Thyroid gland (tissue), 4 donors: ENCODE data around the gene GNB5. TPM values are rescaled to one million over a fixed set of nuclear protein-coding genes. Genes with fewer than 3 reads are reported as not detected.

Experiments used
- DNase-seq, 2 donors: peaks; one replicate each; pipeline ENCODE4 v3.0.0-alpha.2; 2019
- H3K27ac ChIP-seq, 3 donors: fragments of 200-600 bp; sonication (generic); 1 replicate in 2 of 3; 2 replicates in 1 of 3; pipeline ENCODE4 v1.5.1; 2016 to 2019; ENCODE audit warnings: mild to moderate bottlenecking in 1 of 3, moderate library complexity in 1 of 3
- H3K27me3 ChIP-seq: fragments of 200-600 bp; sonication (generic); one replicate; pipeline ENCODE4 v1.5.1; 2019
- H3K36me3 ChIP-seq, 2 donors: fragments of 200-600 bp; sonication (generic); one replicate each; pipeline ENCODE4 v1.5.1; 2016 to 2019
- H3K4me1 ChIP-seq, 2 donors: fragments of 200-600 bp; sonication (generic); one replicate each; pipeline ENCODE4 v1.5.1; 2017 to 2019
- H3K4me3 ChIP-seq, 3 donors: fragments of 200-600 bp; sonication (generic); replicated peaks in 1 of 3; 1 replicate in 2 of 3; 2 replicates in 1 of 3; pipeline ENCODE4 v1.5.1; 2016; ENCODE audit warnings: mild to moderate bottlenecking in 1 of 3
- H3K9me3 ChIP-seq: fragments of 200-600 bp; sonication (generic); one replicate; pipeline ENCODE4 v1.5.1; 2017
- POLR2A ChIP-seq, 2 donors: fragments of 450-650 bp; IDR thresholded peaks; one replicate each; pipeline ENCODE4 v1.6.1; 2017; ENCODE audit warnings: antibody characterized with exemption in 2 of 2, mild to moderate bottlenecking in 2 of 2, moderate library complexity in 1 of 2
- WGBS, 2 donors: methylation state at CpG; one replicate each; pipeline ENCODE4 v1.1.5; 2017; 5-methylcytosine and 5-hydroxymethylcytosine counted together
- intact Hi-C: fragments of 100-400 bp; cut with DNase I; formaldehyde crosslinking; loops from one replicate; pipeline ENCODE4 v1.15.1; 2023
- total RNA-seq, 4 donors: library from RNA; depleted of rRNA; stranded (reverse); fragments of >200 nt; gene quantifications; one replicate each; pipeline ENCODE4 v1.2.3, GENCODE V29; 2016
- TF ChIP-seq, protein P1 (sequence below), 6 experiments: fragments of 200-600 bp in 3 of 6; fragments of 450-650 bp in 3 of 6; sonication (generic) in 3 of 6; IDR thresholded peaks; one replicate each; pipeline ENCODE4 v1.5.1; 2016 to 2019; ENCODE audit warnings: antibody characterized with exemption in 6 of 6, mild to moderate bottlenecking in 2 of 6, inconsistent platforms in 1 of 6, moderate library complexity in 1 of 6

Gene GNB5
- total RNA-seq, 4 donors from 2014 or later = 49.6 to 62.1 (median 54.4) TPM

GRCh38 chr15:52080706-52081392 lies 110.3 kb downstream of the GNB5 start:
- Histone ChIP-seq H3K9me3 (no peaks in the 10 kb centered on the region), H3K27me3 (no peaks in the 10 kb centered on the region), H3K36me3 (no peaks in the 10 kb centered on the region), H3K27ac (no peak overlapping the region), H3K4me1 (peaks cover 0 to 19% of the 10 kb centered on the region in 2 donors), H3K4me3 (no peak overlapping the region)
- TF ChIP-seq POLR2A (IDR thresholded peaks at IDR 0.05) = no peak
- TF ChIP-seq, protein P1, sequence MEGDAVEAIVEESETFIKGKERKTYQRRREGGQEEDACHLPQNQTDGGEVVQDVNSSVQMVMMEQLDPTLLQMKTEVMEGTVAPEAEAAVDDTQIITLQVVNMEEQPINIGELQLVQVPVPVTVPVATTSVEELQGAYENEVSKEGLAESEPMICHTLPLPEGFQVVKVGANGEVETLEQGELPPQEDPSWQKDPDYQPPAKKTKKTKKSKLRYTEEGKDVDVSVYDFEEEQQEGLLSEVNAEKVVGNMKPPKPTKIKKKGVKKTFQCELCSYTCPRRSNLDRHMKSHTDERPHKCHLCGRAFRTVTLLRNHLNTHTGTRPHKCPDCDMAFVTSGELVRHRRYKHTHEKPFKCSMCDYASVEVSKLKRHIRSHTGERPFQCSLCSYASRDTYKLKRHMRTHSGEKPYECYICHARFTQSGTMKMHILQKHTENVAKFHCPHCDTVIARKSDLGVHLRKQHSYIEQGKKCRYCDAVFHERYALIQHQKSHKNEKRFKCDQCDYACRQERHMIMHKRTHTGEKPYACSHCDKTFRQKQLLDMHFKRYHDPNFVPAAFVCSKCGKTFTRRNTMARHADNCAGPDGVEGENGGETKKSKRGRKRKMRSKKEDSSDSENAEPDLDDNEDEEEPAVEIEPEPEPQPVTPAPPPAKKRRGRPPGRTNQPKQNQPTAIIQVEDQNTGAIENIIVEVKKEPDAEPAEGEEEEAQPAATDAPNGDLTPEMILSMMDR (IDR thresholded peaks at IDR 0.05) = no peak
- peak; percentile 41 to 60 for DNase-seq
- intact Hi-C loops = no loop called here
- 57 to 69% methylated on average over 9 of the region's 9 CpGs for WGBS, 2 donors

GRCh38 chr15:52080031-52080430 lies 111.2 kb downstream of the GNB5 start:
- H3K27me3 ChIP-seq = no peaks in the 10 kb centered on the region
- peaks cover 0 to 19% of the 10 kb centered on the region in 2 donors for H3K4me1 ChIP-seq
- H3K36me3 ChIP-seq = no peaks in the 10 kb centered on the region
- DNase-seq = peak; percentile 61 to 67
- no peak overlapping the region for H3K4me3 ChIP-seq
- no peaks in the 10 kb centered on the region for H3K9me3 ChIP-seq
- 44 to 49% methylated on average over 5 of the region's 5 CpGs for WGBS, 2 donors
- H3K27ac ChIP-seq = no peak overlapping the region
- TF ChIP-seq, protein P1 (IDR thresholded peaks at IDR 0.05) = peak in 1 of 6 experiments; percentile 9
- TF ChIP-seq POLR2A (IDR thresholded peaks at IDR 0.05) = no peak
- intact Hi-C loops = no loop called here

GRCh38 chr15:52078876-52079700 lies 112.1 kb downstream of the GNB5 start:
- H3K9me3 ChIP-seq = no peaks in the 10 kb centered on the region
- DNase-seq = peak; percentile 83 to 89
- 46 to 49% methylated on average over 12 to 13 of the region's 13 CpGs for WGBS, 2 donors
- no peak overlapping the region for H3K4me3 ChIP-seq
- H3K27me3 ChIP-seq = no peaks in the 10 kb centered on the region
- intact Hi-C loops = no loop called here
- H3K36me3 ChIP-seq = no peaks in the 10 kb centered on the region
- TF ChIP-seq, protein P1 (IDR thresholded peaks at IDR 0.05) = peak; percentile 51 to 87 (median 66)
- no peak for TF ChIP-seq POLR2A (IDR thresholded peaks at IDR 0.05)
- H3K27ac ChIP-seq = no peak overlapping the region
- peaks cover 0 to 19% of the 10 kb centered on the region in 2 donors for H3K4me1 ChIP-seq

- no peak for TF ChIP-seq POLR2A (IDR thresholded peaks at IDR 0.05)
- TF ChIP-seq, protein P1 (IDR thresholded peaks at IDR 0.05) = no peak
- Histone ChIP-seq H3K4me3 (no peak overlapping the region), H3K27me3 (no peaks in the 10 kb centered on the region), H3K9me3 (no peaks in the 10 kb centered on the region), H3K27ac (no peak overlapping the region), H3K36me3 (no peaks in the 10 kb centered on the region), H3K4me1 (peaks cover 0 to 19% of the 10 kb centered on the region in 2 donors)
- intact Hi-C loops = no loop called here
- no peak for DNase-seq
- WGBS, 2 donors = 79% methylated on average over 10 of the region's 10 CpGs
Measured at GRCh38 chr15:52078197-52078875, 112.9 kb downstream of the GNB5 start.
